ENCODE results near the gene LCA5. TPM values are rescaled to one million over a fixed set of nuclear protein-coding genes. Genes with fewer than 3 reads are reported as not detected.
"Not testable (repeated sequence)": the region's sequence is repeated elsewhere in the genome, so short reads cannot be mapped to it uniquely, and the experiment has no call there.

Gene LCA5
- total and polyA plus RNA-seq, 7 donors: 0.48 to 2.7 (median 1.1) TPM

DNA sequence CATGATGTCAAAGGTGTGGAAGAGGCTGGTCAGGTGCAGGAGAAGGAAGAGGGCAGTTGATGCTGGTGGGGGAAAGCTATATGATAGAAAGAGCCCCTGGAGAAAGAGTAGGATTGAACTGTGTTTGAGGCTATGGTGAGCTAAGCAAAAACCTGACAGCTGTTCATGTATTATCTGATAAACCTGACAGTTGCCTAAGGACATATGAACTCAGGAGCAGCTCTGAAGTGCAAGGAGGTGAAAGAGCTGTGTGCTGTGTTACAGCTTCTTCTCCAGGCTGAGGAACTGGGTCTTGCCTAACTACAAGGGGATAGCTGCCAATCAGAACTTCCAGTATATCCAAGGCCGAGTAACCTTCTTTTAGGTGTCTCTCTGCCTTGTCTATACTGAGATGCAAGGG is 81.8 kb downstream of the LCA5 start:
- 81 to 85% (median 81%) methylated on average over 1 of the region's 1 CpG for WGBS, 3 donors
- ATAC-seq (no peak), DNase-seq (no peak)
- Histone ChIP-seq H3K4me1 (no peaks in the 10 kb centered on the region), H3K27ac (no peak overlapping the region), H3K9me3 (no peaks in the 10 kb centered on the region), H3K27me3 (ENCODE audit: insufficient read depth in 3 of 3, low read length in 2 of 3) (no peaks in the 10 kb centered on the region), H3K36me3 (ENCODE audit: insufficient read depth in 1 of 2, low read depth in 1 of 2) (no peaks in the 10 kb centered on the region), H3K4me3 (no peak overlapping the region)
- intact Hi-C loops (cut with DNase I): no loop called here
- TF ChIP-seq, protein P1, sequence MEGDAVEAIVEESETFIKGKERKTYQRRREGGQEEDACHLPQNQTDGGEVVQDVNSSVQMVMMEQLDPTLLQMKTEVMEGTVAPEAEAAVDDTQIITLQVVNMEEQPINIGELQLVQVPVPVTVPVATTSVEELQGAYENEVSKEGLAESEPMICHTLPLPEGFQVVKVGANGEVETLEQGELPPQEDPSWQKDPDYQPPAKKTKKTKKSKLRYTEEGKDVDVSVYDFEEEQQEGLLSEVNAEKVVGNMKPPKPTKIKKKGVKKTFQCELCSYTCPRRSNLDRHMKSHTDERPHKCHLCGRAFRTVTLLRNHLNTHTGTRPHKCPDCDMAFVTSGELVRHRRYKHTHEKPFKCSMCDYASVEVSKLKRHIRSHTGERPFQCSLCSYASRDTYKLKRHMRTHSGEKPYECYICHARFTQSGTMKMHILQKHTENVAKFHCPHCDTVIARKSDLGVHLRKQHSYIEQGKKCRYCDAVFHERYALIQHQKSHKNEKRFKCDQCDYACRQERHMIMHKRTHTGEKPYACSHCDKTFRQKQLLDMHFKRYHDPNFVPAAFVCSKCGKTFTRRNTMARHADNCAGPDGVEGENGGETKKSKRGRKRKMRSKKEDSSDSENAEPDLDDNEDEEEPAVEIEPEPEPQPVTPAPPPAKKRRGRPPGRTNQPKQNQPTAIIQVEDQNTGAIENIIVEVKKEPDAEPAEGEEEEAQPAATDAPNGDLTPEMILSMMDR (IDR thresholded peaks at IDR 0.05): no peak

DNA sequence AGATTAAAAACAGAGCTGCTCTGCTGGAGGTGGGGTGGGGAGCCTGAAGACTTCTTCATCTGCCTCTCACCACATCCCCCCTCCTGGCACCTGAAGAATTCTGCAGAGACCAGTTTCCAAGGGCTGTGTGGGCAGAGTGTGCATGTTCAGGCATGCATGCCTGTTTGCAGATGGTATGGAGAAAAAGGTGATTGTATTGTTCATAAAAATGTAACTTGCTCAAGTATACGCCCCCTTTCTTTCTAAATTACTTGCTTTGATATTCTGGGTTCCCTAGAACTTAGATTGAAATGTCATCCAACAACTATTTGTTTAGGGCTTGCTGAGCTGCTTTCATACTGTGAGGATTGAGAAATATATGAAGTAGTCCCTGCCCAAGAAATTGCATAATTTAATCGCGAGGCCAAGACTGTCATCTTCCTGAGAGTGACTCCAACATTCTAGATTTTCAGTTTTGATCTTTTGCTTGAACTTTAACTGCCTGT is 83.6 kb downstream of the LCA5 start:
- no peaks in the 10 kb centered on the region for H3K36me3 ChIP-seq (ENCODE audit: insufficient read depth in 1 of 2, low read depth in 1 of 2)
- no peak for DNase-seq
- no peaks in the 10 kb centered on the region for H3K27me3 ChIP-seq (ENCODE audit: insufficient read depth in 3 of 3, low read length in 2 of 3)
- TF ChIP-seq, protein P1 (IDR thresholded peaks at IDR 0.05): no peak
- H3K9me3 ChIP-seq: no peaks in the 10 kb centered on the region
- WGBS, 3 donors: 75 to 83% (median 80%) methylated on average over 3 of the region's 3 CpGs
- no peaks in the 10 kb centered on the region for H3K4me1 ChIP-seq
- peak in 1 of 4 donors; percentile 37 for ATAC-seq
- H3K27ac ChIP-seq: no peak overlapping the region
- H3K4me3 ChIP-seq: no peak overlapping the region
- intact Hi-C loops (cut with DNase I): no loop called here

DNA sequence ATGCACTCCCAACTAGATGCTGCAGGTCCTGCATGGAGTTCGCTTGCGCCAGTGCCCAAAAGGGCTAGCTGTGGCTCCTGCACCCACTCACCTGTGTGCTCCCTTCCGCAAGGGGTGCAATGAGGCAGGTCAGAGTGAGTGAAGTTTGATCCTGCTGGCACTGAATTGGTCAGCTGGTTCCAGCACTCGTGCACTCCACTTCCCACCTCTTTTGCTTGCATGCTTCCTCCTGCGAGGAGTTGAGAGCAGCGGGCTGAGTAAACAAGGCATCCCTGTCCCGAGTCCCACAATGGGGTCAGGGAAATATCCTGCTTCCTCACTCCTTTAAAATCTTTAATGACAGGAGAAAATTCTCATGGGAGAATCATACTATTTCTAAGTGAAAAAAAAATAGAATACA is 86.2 kb downstream of the LCA5 start:
- H3K27me3 ChIP-seq (ENCODE audit: insufficient read depth in 3 of 3, low read length in 2 of 3): no peaks in the 10 kb centered on the region
- no peak overlapping the region for H3K27ac ChIP-seq
- H3K9me3 ChIP-seq: no peaks in the 10 kb centered on the region
- TF ChIP-seq, protein P1 (IDR thresholded peaks at IDR 0.05): no peak
- intact Hi-C loops (cut with DNase I): no loop called here
- no peak for ATAC-seq
- no peak overlapping the region for H3K4me3 ChIP-seq
- no peak for DNase-seq
- no peaks in the 10 kb centered on the region for H3K4me1 ChIP-seq
- no peaks in the 10 kb centered on the region for H3K36me3 ChIP-seq (ENCODE audit: insufficient read depth in 1 of 2, low read depth in 1 of 2)
- WGBS, 3 donors: 56 to 71% (median 67%) methylated on average over 7 of the region's 7 CpGs

DNA sequence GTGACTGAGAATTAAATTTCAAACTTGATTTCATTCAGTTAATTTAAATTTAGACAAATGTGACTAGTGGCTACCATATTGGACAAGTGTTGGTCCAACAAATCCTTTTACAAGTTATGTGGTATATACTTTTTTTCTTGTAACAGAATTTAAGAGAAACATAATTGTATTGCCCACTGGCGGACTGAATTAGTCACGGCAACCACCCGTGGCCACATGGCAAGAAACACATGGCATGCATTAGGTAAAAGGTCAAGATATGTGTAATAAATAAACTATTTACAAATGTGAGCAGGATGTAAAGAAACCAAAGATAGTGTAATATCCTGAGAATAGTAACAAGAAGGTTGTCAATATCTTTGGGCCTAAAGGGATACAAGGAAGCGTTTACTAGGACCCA is 91.2 kb downstream of the LCA5 start:
- intact Hi-C loops (cut with DNase I): no loop called here
- H3K27me3 ChIP-seq (ENCODE audit: insufficient read depth in 3 of 3, low read length in 2 of 3): no peaks in the 10 kb centered on the region
- no peaks in the 10 kb centered on the region for H3K4me1 ChIP-seq
- TF ChIP-seq, protein P1 (IDR thresholded peaks at IDR 0.05): no peak
- ATAC-seq (no peak), DNase-seq (no peak)
- H3K9me3 ChIP-seq: peaks cover 2% of the 10 kb centered on the region
- 68 to 77% (median 69%) methylated on average over 4 of the region's 4 CpGs for WGBS, 3 donors
- H3K27ac ChIP-seq: no peak overlapping the region
- H3K4me3 ChIP-seq: no peak overlapping the region
- H3K36me3 ChIP-seq (ENCODE audit: insufficient read depth in 1 of 2, low read depth in 1 of 2): no peaks in the 10 kb centered on the region

DNA sequence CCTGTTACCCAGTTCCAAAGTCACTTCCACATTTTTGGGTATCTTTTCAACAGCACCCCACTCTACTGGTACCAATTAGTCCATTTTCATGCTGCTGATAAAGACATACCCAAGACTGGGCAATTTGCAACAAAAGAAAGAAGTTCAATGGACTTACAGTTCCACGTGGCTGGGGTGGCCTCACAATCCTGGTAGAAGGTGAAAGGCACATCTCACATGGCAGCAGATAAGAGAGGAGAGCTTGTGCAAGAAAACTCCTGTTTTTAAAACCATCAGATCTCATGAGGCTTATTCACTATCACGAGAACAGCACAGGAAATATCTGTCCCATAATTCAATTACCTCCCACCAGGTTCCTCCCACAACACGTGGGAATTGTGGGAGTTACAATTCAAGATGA is 93.4 kb downstream of the LCA5 start:
- ATAC-seq; H3K4me3 ChIP-seq; intact Hi-C loops (cut with DNase I); H3K27ac ChIP-seq; H3K4me1 ChIP-seq; DNase-seq; H3K36me3 ChIP-seq (ENCODE audit: insufficient read depth in 1 of 2, low read depth in 1 of 2); H3K27me3 ChIP-seq (ENCODE audit: insufficient read depth in 3 of 3, low read length in 2 of 3); H3K9me3 ChIP-seq: not testable (repeated sequence)
- WGBS, 3 donors: 63 to 77% (median 73%) methylated on average over 3 of the region's 3 CpGs

Measured in psoas muscle (tissue), 8 donors.